A549 (cell line): ENCODE data around the gene MLH3. TPM values are rescaled to one million over a fixed set of nuclear protein-coding genes. Genes with fewer than 3 reads are reported as not detected.

Experiments
- ATAC-seq, 2 experiments: fragments of 200-7000 bp in 1 of 2; fragments of >200 bp in 1 of 2; cut with Nextera tagmentation in 1 of 2; cut with Tn5 transposase in 1 of 2; 3 replicates each; pipeline versions ENCODE4 v1.8.0 to v1.9.1; 2018 to 2020; ENCODE audit warnings: mild to moderate bottlenecking in 1 of 2, moderate library complexity in 1 of 2
- CTCF ChIA-PET: fragments of 300-600 bp; sonication (Branson Sonifier 250); formaldehyde crosslinking; extraction: SDS; loops from one replicate; lab custom pipeline; 2021; ENCODE audit warnings: antibody characterized with exemption, inconsistent platforms; lab: Yijun Ruan, JAX
- POLR2A ChIA-PET: fragments of 350-600 bp; formaldehyde crosslinking; extraction: SDS; loops from one replicate; lab custom pipeline; 2021; ENCODE audit warnings: antibody characterized with exemption, inconsistent platforms; lab: Yijun Ruan, JAX
- DNase-seq, 2 experiments: peaks; one replicate each; pipeline versions ENCODE4 v3.0.0 to v3.0.0-alpha.2; 2011 to 2016; ENCODE audit warnings: low read depth in 1 of 2, low spot score in 1 of 2
- FAIRE-seq: peaks from 2 replicates; lab custom pipeline; 2011; peaks lifted over from hg19 to GRCh38; lab: Jason Lieb, UNC
- H3K27ac ChIP-seq, 2 experiments: fragments of >200 bp; sonication (Bioruptor Twin); formaldehyde crosslinking; 3 replicates each; pipeline ENCODE4 v1.5.1; 2016 to 2017
- H3K4me1 ChIP-seq: fragments of >200 bp; sonication (Bioruptor Twin); formaldehyde crosslinking; 3 replicates; pipeline ENCODE4 v1.6.1; 2016
- H3K4me2 ChIP-seq: fragments of >200 bp; sonication (Bioruptor Twin); formaldehyde crosslinking; 3 replicates; pipeline ENCODE4 v1.6.1; 2016
- H3K4me3 ChIP-seq: fragments of >200 bp; sonication (Bioruptor Twin); formaldehyde crosslinking; 3 replicates; pipeline ENCODE4 v1.5.1; 2016
- H3K9me3 ChIP-seq: fragments of >200 bp; sonication (Bioruptor Twin); formaldehyde crosslinking; 3 replicates; pipeline ENCODE4 v1.6.1; 2016
- BHLHE40 ChIP-seq: IDR thresholded peaks from 2 replicates; pipeline ENCODE4 v1.6.1; 2012; ENCODE audit warnings: low read depth, low read length, inconsistent platforms
- CBX2 ChIP-seq: fragments of 200-600 bp; sonication (generic); IDR thresholded peaks from 2 replicates; pipeline ENCODE4 v1.6.1; 2016; ENCODE audit warnings: low read depth, mild to moderate bottlenecking, borderline replicate concordance
- CBX8 ChIP-seq: fragments of 200-600 bp; sonication (generic); IDR thresholded peaks from 2 replicates; pipeline ENCODE4 v1.6.1; 2016
- CEBPB ChIP-seq, 2 experiments: fragments of >200 bp in 1 of 2; sonication (Bioruptor Twin) in 1 of 2; formaldehyde crosslinking in 1 of 2; IDR thresholded peaks; 2 replicates each; pipeline ENCODE4 v1.6.1; 2012 to 2016
- CHD2 ChIP-seq: fragments of 150-350 bp; IDR thresholded peaks from 2 replicates; pipeline ENCODE4 v1.6.1; 2014; ENCODE audit warnings: low read length; ENCODE audit not compliant: partially characterized antibody
- EP300 ChIP-seq, 2 experiments: fragments of >200 bp; sonication (Bioruptor Twin); formaldehyde crosslinking; IDR thresholded peaks; 2 replicates in 1 of 2; 3 replicates in 1 of 2; pipeline ENCODE4 v1.6.1; 2016 to 2017
- FOSL2 ChIP-seq, 2 experiments: fragments of 450-650 bp in 1 of 2; fragments of >200 bp in 1 of 2; sonication (Bioruptor Twin) in 1 of 2; formaldehyde crosslinking; IDR thresholded peaks; 2 replicates each; pipeline versions ENCODE4 v1.5.0 to v1.6.1; 2016 to 2020; ENCODE audit warnings: mild to moderate bottlenecking in 1 of 2, moderate library complexity in 1 of 2
- GATA3 ChIP-seq: IDR thresholded peaks from 2 replicates; pipeline ENCODE4 v1.6.1; 2012; ENCODE audit warnings: borderline replicate concordance
- HDAC2 ChIP-seq: fragments of 200-600 bp; sonication (generic); IDR thresholded peaks from 2 replicates; pipeline ENCODE4 v1.6.1; 2016
- HOXA7 ChIP-seq: fragments of 250-450 bp; sonication (Bioruptor Pico); IDR thresholded peaks from 2 replicates; pipeline ENCODE4 v1.5.0; 2020; ENCODE audit warnings: mild to moderate bottlenecking, moderate library complexity
- HOXB13 ChIP-seq: fragments of 250-450 bp; sonication (Bioruptor Pico); IDR thresholded peaks from 2 replicates; pipeline ENCODE4 v1.5.0; 2020; ENCODE audit warnings: low read depth, mild to moderate bottlenecking, moderate library complexity
- JUNB ChIP-seq: fragments of >200 bp; sonication (Bioruptor Twin); formaldehyde crosslinking; IDR thresholded peaks from 2 replicates; pipeline ENCODE4 v1.6.1; 2016
- MAFK ChIP-seq: fragments of 450-650 bp; IDR thresholded peaks from 2 replicates; pipeline ENCODE4 v1.6.1; 2014; ENCODE audit not compliant: partially characterized antibody
- MYC ChIP-seq: IDR thresholded peaks from 2 replicates; pipeline ENCODE4 v1.6.1; 2012; ENCODE audit warnings: mild to moderate bottlenecking, inconsistent platforms, low read length, improper control_type of control experiment, borderline replicate concordance
- NFE2L2 ChIP-seq: fragments of 150-350 bp; conservative IDR thresholded peaks from 2 replicates; pipeline ENCODE4 v1.6.1; 2014; ENCODE audit warnings: low read length
- NR3C1 ChIP-seq: fragments of >200 bp; sonication (Bioruptor Twin); formaldehyde crosslinking; IDR thresholded peaks from 3 replicates; pipeline ENCODE4 v1.6.1; 2017
- POLR2AphosphoS2 ChIP-seq: conservative IDR thresholded peaks from 2 replicates; pipeline ENCODE4 v1.6.1; 2012; ENCODE audit warnings: low read length, improper control_type of control experiment, inconsistent platforms
- RARB ChIP-seq: fragments of 250-450 bp; sonication (Bioruptor Pico); IDR thresholded peaks from 2 replicates; pipeline ENCODE4 v1.8.0; 2021; ENCODE audit warnings: mild to moderate bottlenecking, moderate library complexity
- RNF2 ChIP-seq: fragments of 200-600 bp; sonication (generic); IDR thresholded peaks from 2 replicates; pipeline ENCODE4 v1.6.1; 2016; ENCODE audit warnings: low read depth, mild to moderate bottlenecking, antibody characterized with exemption, moderate library complexity, borderline replicate concordance
- SMC3 ChIP-seq: fragments of >200 bp; sonication (Bioruptor Twin); formaldehyde crosslinking; IDR thresholded peaks from 3 replicates; pipeline ENCODE4 v1.6.1; 2018; ENCODE audit warnings: inconsistent platforms
- SREBF2 ChIP-seq: fragments of 450-650 bp; IDR thresholded peaks from 2 replicates; pipeline ENCODE4 v1.6.1; 2014; ENCODE audit warnings: mild to moderate bottlenecking, moderate library complexity
- TFCP2L1 ChIP-seq: fragments of 250-450 bp; sonication (Bioruptor Pico); IDR thresholded peaks from 2 replicates; pipeline ENCODE4 v1.5.0; 2021; ENCODE audit warnings: mild to moderate bottlenecking
- ZC3H11A ChIP-seq: fragments of 450-650 bp; IDR thresholded peaks from 2 replicates; pipeline ENCODE4 v1.6.1; 2014; ENCODE audit warnings: antibody characterized with exemption, mild to moderate bottlenecking
- ZFP36 ChIP-seq: fragments of 450-650 bp; IDR thresholded peaks from 2 replicates; pipeline ENCODE4 v1.6.1; 2014; ENCODE audit warnings: borderline replicate concordance; ENCODE audit not compliant: partially characterized antibody
- ZNF302 ChIP-seq: fragments of 250-450 bp; sonication (Bioruptor Pico); IDR thresholded peaks from 2 replicates; pipeline ENCODE4 v1.9.0; 2021; ENCODE audit warnings: inconsistent platforms, mild to moderate bottlenecking, moderate library complexity
- ZSCAN20 ChIP-seq: fragments of 250-450 bp; sonication (Bioruptor Pico); IDR thresholded peaks from 2 replicates; pipeline ENCODE4 v1.8.0; 2022; ENCODE audit warnings: mild to moderate bottlenecking, moderate library complexity
- WGBS: methylation state at CpG from one replicate; pipeline ENCODE4 v1.1.6; 2017; ENCODE audit errors: missing lambda C conversion rate; 5-methylcytosine and 5-hydroxymethylcytosine counted together
- polyA plus RNA-seq, 4 experiments: library from polyadenylated mRNA; depleted of rRNA in 3 of 4; stranded (reverse); fragments of >200 nt; fragmentation: RNase III in 1 of 4; extraction: RNeasy Plus Mini Kit Qiagen cat#74134 plus additional on column Dnase treatment in 1 of 4; gene quantifications; 2 replicates in 3 of 4; 3 replicates in 1 of 4; pipeline ENCODE4 v1.2.3, GENCODE V29; 2011 to 2017
- TF ChIP-seq, protein P1 (sequence below): fragments of 250-450 bp; sonication (Bioruptor Pico); IDR thresholded peaks from 2 replicates; pipeline ENCODE4 v1.5.0; 2021; ENCODE audit warnings: mild to moderate bottlenecking, moderate library complexity, borderline replicate concordance
- TF ChIP-seq, protein P2 (sequence below): fragments of >200 bp; sonication (Bioruptor Twin); formaldehyde crosslinking; IDR thresholded peaks from 3 replicates; pipeline ENCODE4 v1.6.1; 2016
- TF ChIP-seq, protein P3 (sequence below): IDR thresholded peaks from 2 replicates; pipeline ENCODE4 v1.6.1; 2012
- TF ChIP-seq, protein P4 (sequence below): IDR thresholded peaks from 2 replicates; pipeline ENCODE4 v1.6.1; 2012
- TF ChIP-seq, protein P5 (sequence below): fragments of 250-450 bp; sonication (Bioruptor Pico); IDR thresholded peaks from 2 replicates; pipeline ENCODE4 v1.5.0; 2020; ENCODE audit warnings: low read depth, mild to moderate bottlenecking, moderate library complexity

Gene MLH3
- polyA plus RNA-seq, 2 of the 4 experiments (the other 2 are of a cell fraction) = 15.2 to 32.3 TPM

DNA sequence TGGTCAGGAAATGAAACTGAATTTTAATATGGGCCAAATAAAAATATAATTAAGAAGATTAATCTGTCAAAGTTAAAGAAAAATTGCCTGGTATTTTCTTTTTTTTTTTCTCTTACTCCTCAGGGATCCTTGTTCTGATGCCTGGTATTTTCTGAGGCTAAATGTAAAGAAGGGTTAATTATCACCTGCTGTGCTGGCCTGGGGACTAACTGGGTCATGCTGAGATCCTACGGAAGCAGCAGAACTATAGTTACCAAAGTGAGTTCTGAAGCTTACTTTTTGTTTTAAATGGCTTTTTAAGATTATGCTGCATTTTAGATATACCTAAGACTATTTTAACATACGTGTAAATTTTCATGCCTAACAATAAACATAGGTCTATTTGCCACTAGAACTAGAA is 41.4 kb upstream of the MLH3 start:
- ChIA-PET POLR2A (interaction anchor here (0.7 kb wide), 1 partner anchor 221 kb away, joined by 3 read pairs; no protein-coding TSS in a partner anchor), CTCF (interaction anchor here (0.9 to 13.1 kb wide), 3 partner anchors 145 to 233 kb away, joined by 3 to 148 read pairs (median 3); no protein-coding TSS in a partner anchor)
- 88% methylated on average over 2 of the region's 2 CpGs for WGBS
- H3K27ac ChIP-seq = no peak overlapping the region
- no peaks in the 10 kb centered on the region for H3K9me3 ChIP-seq
- no peaks in the 10 kb centered on the region for H3K4me1 ChIP-seq
- TF ChIP-seq CHD2 (no peak), ZFP36 (no peak), HDAC2 (no peak), SMC3 (no peak), NFE2L2 (no peak), CBX8 (no peak), HOXA7 (CRISPR knock-in tag) (no peak), CEBPB (IDR thresholded peaks at IDR 0.05) (no peak), RARB (no peak), MAFK (no peak), RNF2 (no peak), JUNB (no peak)
- TF ChIP-seq, protein P1, sequence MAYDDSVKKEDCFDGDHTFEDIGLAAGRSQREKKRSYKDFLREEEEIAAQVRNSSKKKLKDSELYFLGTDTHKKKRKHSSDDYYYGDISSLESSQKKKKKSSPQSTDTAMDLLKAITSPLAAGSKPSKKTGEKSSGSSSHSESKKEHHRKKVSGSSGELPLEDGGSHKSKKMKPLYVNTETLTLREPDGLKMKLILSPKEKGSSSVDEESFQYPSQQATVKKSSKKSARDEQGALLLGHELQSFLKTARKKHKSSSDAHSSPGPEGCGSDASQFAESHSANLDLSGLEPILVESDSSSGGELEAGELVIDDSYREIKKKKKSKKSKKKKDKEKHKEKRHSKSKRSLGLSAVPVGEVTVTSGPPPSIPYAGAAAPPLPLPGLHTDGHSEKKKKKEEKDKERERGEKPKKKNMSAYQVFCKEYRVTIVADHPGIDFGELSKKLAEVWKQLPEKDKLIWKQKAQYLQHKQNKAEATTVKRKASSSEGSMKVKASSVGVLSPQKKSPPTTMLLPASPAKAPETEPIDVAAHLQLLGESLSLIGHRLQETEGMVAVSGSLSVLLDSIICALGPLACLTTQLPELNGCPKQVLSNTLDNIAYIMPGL = no peak
- TF ChIP-seq, protein P2, sequence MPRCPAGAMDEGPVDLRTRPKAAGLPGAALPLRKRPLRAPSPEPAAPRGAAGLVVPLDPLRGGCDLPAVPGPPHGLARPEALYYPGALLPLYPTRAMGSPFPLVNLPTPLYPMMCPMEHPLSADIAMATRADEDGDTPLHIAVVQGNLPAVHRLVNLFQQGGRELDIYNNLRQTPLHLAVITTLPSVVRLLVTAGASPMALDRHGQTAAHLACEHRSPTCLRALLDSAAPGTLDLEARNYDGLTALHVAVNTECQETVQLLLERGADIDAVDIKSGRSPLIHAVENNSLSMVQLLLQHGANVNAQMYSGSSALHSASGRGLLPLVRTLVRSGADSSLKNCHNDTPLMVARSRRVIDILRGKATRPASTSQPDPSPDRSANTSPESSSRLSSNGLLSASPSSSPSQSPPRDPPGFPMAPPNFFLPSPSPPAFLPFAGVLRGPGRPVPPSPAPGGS = no peak
- TF ChIP-seq, protein P3, sequence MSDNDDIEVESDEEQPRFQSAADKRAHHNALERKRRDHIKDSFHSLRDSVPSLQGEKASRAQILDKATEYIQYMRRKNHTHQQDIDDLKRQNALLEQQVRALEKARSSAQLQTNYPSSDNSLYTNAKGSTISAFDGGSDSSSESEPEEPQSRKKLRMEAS = no peak
- FAIRE-seq (no peak), DNase-seq (no peak), ATAC-seq (no peak)
- no peak overlapping the region for H3K4me2 ChIP-seq
- no peak overlapping the region for H3K4me3 ChIP-seq

DNA sequence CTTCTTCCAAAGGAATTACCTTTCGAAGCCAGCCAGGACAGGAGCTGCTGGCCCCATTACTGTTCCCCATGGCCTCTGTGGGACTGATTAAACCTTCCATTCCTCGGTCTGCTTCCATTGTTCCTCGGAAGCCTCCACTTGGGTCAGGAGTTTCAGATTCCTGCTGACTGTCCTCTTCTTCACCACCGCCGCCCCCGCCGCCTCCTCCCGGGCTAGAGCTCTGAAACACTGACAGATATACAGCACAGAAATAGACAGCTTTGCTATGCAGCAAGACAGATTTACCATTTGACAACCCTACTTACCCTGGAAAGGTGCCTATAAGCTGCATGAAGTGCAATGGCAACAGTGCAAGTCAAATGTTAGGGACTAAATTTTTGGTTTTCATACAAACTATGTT is 40.0 kb upstream of the MLH3 start:
- FAIRE-seq = no peak
- Histone ChIP-seq H3K9me3 (no peaks in the 10 kb centered on the region), H3K27ac (no peak overlapping the region), H3K4me2 (no peak overlapping the region), H3K4me3 (no peak overlapping the region), H3K4me1 (no peaks in the 10 kb centered on the region)
- POLR2A ChIA-PET = no interaction called here
- DNase-seq = no peak
- CTCF ChIA-PET = interaction anchor here (1.3 to 13.1 kb wide), 4 partner anchors 83 to 232 kb away, joined by 5 to 148 read pairs (median 47); no protein-coding TSS in a partner anchor
- TF ChIP-seq JUNB = no peak
- no peak for TF ChIP-seq HOXA7 (CRISPR knock-in tag)
- no peak for TF ChIP-seq ZSCAN20 (CRISPR knock-in tag)
- no peak for TF ChIP-seq ZNF302 (CRISPR knock-in tag)
- no peak for TF ChIP-seq TFCP2L1
- no peak for TF ChIP-seq HOXB13
- TF ChIP-seq SREBF2 = no peak
- TF ChIP-seq BHLHE40 = no peak
- WGBS = 94% methylated on average over 8 of the region's 8 CpGs
- ATAC-seq = no peak

DNA sequence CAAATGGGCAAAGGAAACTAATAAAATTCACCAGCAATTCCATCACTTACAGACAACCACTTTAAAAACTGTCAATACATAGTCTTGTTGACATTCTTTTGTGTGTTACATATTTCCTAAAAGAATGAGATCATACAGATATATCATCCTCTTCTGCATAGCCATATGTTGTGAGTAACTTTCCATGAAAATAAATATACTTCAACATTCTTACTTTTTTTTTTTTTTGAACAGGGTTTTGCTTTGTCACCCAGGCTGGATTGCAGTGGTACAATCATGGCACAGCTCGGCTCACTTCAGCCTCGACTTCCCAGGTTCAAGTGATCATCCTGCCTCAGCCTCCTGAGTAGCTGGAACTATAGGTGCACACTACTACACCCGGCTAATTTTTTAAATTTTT is 39.1 kb upstream of the MLH3 start:
- POLR2A ChIA-PET = no interaction called here
- WGBS = 77% methylated on average over 3 of the region's 3 CpGs
- Histone ChIP-seq H3K27ac (no peak overlapping the region), H3K4me3 (no peak overlapping the region)
- TF ChIP-seq ZC3H11A (no peak), BHLHE40 (no peak), EP300 (IDR thresholded peaks at IDR 0.05) (no peak), CBX2 (no peak), NR3C1 (no peak), FOSL2 (IDR thresholded peaks at IDR 0.05) (no peak), FOSL2 (CRISPR knock-in tag; IDR thresholded peaks at IDR 0.05) (no peak), GATA3 (no peak), JUNB (no peak), TFCP2L1 (no peak), POLR2AphosphoS2 (no peak), MYC (no peak)
- TF ChIP-seq, protein P3 = no peak
- TF ChIP-seq, protein P4, sequence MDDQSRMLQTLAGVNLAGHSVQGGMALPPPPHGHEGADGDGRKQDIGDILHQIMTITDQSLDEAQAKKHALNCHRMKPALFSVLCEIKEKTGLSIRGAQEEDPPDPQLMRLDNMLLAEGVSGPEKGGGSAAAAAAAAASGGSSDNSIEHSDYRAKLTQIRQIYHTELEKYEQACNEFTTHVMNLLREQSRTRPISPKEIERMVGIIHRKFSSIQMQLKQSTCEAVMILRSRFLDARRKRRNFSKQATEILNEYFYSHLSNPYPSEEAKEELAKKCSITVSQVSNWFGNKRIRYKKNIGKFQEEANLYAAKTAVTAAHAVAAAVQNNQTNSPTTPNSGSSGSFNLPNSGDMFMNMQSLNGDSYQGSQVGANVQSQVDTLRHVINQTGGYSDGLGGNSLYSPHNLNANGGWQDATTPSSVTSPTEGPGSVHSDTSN = no peak
- TF ChIP-seq, protein P5, sequence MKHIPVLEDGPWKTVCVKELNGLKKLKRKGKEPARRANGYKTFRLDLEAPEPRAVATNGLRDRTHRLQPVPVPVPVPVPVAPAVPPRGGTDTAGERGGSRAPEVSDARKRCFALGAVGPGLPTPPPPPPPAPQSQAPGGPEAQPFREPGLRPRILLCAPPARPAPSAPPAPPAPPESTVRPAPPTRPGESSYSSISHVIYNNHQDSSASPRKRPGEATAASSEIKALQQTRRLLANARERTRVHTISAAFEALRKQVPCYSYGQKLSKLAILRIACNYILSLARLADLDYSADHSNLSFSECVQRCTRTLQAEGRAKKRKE (CRISPR knock-in tag) = no peak
- TF ChIP-seq, all 56 proteins: peak for 0
- H3K9me3 ChIP-seq = no peaks in the 10 kb centered on the region
- CTCF ChIA-PET = interaction anchor here (0.7 to 13.1 kb wide), 10 partner anchors 11 to 231 kb away, joined by 3 to 148 read pairs (median 8); partner anchors contain the start of gene EIF2B2
- ATAC-seq (no peak), DNase-seq (no peak), FAIRE-seq (no peak)
- H3K4me2 ChIP-seq = no peak overlapping the region
- no peaks in the 10 kb centered on the region for H3K4me1 ChIP-seq
